Stimulated activated CD4-positive, alpha-beta T cell treated with anti-CD3 and anti-CD28 coated beads, Interleukin-4, amount 100 ng/mL, for 4 hours (primary cell): ENCODE data around the gene BAHD1.

Experiments
- DNase-seq, 2 experiments: peaks; one replicate each; pipeline ENCODE4 v3.0.0-alpha.2; 2020

Gene BAHD1

GRCh38 chr15:40440743-40441564 lies at the start of gene BAHD1:
Gene BAHD1, plus strand, starts transcription at chr15:40440953. Its CDS starts 17,512 bp downstream, at chr15:40458465.
- peak; percentile 95 to 96 for DNase-seq

DNA sequence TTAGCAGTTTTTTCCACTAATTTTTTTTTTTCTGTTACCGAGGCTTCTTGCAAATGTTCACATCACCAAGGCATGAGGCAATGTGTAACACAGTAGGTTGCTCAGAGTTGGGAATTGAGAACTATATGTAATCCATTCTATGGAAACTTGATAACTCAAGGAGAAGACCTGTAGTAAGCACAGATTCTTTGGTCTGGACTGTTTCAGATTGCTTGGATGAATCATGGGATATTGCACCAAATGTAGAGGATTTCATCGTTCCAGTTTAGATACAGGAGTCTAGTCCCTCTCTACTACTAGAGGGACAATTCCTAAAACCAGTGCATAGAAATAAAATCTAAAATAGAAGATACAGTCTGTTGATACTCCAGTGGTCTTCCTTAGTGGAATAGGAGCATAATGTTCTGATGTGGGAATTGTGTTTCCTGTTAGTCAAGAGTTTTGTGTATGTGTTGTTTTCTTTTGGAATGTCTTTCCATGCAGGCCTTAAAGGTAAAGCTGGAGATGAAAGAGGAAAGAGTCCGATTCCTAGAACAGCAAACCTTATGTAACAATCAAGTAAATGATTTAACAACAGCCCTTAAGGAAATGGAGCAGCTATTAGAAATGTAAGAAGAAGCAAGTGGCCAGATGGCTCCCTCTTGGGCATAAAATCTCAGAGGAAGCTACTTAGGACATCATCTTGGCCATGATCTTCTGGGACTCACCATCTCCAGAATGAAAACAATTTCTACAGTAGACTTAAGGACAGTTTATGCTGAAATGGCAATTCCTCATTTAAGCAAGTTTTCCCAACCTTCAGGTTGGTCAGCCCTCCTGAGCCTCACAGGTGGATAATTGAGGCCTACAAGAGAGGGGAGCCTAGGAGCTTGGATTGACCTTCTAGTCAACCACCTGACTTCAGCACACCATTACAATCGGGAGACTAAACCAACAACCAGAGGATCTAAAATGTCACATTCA lies 47.5 kb upstream of the BAHD1 start:
- no peak for DNase-seq

GRCh38 chr15:40397688-40398412 lies 42.9 kb upstream of the BAHD1 start:
- DNase-seq = no peak

- no peak for DNase-seq
Measured at GRCh38 chr15:40398413-40398873, 42.3 kb upstream of the BAHD1 start.

DNA sequence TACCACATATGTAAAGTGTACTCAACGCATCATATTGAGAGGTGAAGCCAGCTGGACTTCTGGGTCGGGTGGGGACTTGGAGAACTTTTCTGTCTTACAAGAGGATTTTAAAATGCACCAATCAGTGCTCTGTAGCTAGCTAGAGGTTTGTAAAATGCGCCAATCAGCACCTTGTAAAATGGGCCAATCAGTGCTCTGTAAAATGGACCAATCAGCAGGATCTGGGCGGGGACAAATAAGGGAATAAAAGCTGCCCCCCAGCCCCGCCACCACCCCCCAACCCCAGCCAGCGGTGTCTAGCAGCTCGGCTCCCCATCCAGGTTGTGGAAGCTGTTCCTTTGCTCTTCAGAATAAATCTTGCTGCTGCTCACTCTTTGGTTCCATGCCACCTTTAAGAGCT lies 41.4 kb upstream of the BAHD1 start:
- DNase-seq = no peak

- DNase-seq = peak; percentile 83 to 86
Measured at GRCh38 chr15:40405501-40406381, 35.0 kb upstream of the BAHD1 start, which contains the start of gene IVD. Gene IVD, plus strand, starts transcription at chr15:40405795. Its CDS starts 33 bp downstream, at chr15:40405828.

DNA sequence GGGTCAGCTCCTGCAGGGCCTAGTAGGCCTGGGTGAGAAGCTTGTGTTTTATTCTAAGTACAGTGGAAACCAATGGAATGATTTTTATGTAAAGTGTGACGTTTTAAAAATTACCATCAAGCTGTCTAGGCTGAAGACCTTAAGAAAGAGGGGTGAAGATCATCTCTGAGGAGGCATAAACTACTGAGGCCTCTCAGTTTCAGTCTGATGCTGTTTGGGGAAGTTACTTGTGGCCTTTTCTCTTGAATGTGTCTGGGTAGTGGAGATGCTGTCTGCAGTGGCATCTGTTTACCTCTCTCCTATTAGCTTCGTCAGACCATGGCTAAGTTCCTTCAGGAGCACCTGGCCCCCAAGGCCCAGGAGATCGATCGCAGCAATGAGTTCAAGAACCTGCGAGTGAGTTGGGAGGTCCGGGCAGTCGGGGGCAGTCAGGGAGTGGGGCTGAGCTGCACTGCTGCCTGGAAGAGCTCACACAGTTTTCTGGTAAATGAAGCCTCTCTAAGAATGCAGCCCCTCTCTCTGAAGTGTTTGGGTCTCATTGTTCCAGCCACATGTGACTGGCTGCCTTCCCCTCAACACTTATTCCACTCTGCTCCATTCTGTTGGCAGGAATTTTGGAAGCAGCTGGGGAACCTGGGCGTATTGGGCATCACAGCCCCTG lies 33.3 kb upstream of the BAHD1 start:
- DNase-seq = no peak

GRCh38 chr15:40409366-40409765 lies 31.4 kb upstream of the BAHD1 start:
- no peak for DNase-seq

- no peak for DNase-seq
Measured at GRCh38 chr15:40410476-40410875, 30.3 kb upstream of the BAHD1 start.

DNA sequence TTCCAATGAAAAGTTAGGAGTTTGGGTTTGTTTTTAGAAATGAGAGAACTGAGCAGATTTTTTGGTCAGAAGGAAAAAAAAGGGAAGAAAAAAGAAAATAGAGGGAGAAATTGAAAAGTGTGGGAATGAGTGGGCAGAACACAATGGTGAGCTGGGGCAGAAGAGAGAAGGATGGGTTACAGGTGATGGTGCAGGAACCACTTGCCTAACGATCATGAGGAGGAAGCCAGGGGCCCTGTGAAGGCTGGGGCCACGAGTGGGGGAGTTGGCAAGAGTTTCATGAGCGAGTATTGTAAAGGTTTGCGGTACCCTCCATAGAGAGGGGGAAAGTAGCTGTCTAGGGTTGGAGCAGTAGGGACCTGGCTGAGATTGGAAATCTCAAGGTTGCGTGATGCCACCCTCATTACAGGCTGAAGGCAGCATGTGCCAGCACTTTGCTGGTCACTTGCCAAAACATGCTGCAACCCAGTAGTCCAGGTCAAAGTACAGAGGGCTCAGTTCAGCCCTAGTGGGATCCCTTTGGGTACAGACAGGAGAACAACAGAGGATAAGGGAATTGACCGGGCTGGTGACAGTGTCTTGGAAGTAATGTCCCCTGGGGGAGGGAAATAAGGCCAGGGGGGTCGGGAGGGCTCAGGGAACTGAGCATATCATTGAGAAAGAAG lies 28.5 kb upstream of the BAHD1 start:
- no peak for DNase-seq

GRCh38 chr15:40413036-40413435 lies 27.7 kb upstream of the BAHD1 start:
- no peak for DNase-seq

DNA sequence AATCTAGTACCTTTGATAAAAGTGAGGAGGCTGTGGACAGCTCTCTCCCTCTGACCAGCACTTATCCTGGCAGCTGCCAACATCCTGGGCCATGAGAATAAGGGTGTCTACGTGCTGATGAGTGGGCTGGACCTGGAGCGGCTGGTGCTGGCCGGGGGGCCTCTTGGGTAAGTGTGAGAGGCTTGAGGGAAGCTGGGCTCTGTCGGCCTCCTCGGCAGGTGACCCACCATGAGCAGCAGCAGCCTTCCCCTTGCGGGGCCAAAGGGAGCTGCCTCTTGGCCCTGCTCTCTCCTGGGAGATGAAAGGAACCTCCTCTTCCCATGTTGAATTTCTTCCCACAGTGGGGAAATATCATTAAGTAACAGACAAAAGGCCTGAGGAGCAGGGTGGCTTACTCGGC lies 25.9 kb upstream of the BAHD1 start:
- no peak for DNase-seq

DNA sequence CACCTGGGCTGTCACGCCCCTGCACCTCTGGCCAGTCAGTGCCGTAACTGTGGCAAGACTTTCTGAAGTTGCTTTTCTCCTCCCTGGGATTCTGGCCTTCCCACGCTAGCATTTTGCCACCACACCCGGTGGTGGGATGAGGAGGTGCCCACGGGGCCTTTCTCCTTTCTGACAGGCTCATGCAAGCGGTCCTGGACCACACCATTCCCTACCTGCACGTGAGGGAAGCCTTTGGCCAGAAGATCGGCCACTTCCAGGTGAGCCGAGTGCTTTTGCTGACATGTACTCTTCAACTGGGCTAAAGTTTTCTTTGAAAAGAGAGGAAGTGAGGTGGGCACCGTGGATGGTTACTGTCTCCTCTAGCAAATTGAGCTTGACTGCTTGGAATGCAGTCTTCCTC lies 25.5 kb upstream of the BAHD1 start:
- DNase-seq = no peak

- no peak for DNase-seq
Measured at GRCh38 chr15:40416056-40416455, 24.7 kb upstream of the BAHD1 start.

DNA sequence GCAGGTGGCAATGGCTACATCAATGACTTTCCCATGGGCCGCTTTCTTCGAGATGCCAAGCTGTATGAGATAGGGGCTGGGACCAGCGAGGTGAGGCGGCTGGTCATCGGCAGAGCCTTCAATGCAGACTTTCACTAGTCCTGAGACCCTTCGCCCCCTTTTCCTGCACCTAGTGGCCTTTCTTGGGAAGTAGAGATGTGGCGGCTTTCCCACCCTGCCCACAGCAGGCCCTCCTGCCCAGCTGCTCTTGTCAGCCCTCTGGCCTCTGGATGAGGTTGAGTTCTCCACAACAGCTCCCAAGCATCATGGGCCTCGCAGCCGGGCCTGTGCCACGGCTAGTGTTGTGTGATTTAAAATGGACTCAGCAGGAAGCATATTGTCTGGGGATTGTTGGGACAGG lies 22.6 kb upstream of the BAHD1 start:
- no peak for DNase-seq

DNA sequence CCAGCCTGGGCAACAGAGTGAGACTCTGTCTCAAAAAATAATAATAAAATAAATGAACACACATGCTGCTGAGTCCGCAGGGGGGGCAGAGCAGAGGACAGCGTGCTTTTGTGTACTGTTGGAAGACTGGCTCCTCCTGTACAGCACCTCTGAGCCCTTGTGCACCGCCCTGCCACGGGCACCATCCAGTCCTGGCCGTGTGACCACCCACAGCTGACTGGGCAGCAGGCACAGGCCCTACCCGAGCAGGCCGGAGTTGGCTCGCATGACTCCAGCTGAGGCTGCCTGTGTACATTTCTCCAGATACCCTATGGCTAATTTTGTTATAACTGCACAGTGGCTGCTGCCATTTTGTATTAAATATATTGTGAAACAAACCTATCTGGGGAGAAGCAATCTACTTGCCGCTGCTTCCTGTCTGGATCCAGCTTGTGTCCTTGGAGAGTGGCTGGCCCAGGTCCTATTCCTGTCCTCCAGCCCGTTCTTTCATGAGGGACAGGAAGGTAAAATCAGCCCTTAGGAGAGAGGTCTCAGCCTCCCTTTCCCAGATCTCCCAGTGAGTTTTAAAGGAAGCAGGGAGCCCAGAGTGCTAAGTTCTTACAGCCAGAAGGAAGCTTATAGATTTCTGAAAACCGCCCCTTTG lies 20.6 kb upstream of the BAHD1 start:
- DNase-seq = no peak

DNA sequence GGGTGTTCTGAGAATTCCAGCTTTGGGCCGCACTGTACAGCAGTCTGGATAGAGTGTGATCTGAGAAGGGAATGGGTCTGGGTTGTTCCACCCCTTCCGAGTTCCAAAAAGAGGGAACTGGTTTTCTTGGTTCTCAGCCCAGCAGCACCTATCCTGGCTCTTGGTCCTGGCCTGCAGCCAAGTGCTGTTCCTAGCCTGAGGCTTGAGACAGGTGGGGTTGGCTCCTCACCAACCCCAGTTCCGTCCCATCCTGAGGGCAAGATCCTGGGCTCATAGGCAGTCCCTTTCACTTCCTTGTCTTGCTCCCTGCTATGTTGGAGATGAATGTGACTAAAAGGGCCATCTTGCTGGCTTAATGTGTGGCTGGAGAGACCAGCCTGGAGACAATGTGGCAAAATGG lies 20.0 kb upstream of the BAHD1 start:
- no peak for DNase-seq

GRCh38 chr15:40421246-40422157 lies 19.3 kb upstream of the BAHD1 start:
- DNase-seq = peak; percentile 69 to 85
